HG02798 (cell line): ENCODE results near the gene CCDC83.
"Not testable (repeated sequence)": the region's sequence is repeated elsewhere in the genome, so short reads cannot be mapped to it uniquely, and the experiment has no call there.

Source experiments
- ATAC-seq: cut with Tn5 transposase; IDR thresholded peaks from one replicate; pipeline ENCODE4 v1.9.1; 2021; ENCODE audit warnings: mild to moderate bottlenecking; ENCODE audit not compliant: unreplicated experiment, poor library complexity

Gene CCDC83

DNA sequence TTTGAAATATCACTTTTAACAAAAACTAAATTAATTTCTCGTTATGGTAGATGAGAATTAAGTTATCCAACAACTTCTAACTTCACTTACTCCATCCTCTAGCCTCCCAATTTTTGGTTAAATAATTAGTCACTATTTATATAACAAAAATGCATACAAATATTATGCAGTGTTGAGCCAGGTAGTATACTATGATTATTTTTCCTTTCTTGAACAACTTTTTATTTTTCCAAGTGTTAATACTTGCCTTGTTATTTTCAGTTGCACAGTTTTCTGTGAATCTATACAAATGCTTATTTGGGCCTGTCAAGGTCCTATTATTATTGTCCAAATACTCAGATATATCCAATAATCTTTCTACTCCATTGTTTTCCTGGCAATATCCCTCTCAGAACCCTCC, 19.9 kb upstream of the CCDC83 start:
- ATAC-seq: no peak

DNA sequence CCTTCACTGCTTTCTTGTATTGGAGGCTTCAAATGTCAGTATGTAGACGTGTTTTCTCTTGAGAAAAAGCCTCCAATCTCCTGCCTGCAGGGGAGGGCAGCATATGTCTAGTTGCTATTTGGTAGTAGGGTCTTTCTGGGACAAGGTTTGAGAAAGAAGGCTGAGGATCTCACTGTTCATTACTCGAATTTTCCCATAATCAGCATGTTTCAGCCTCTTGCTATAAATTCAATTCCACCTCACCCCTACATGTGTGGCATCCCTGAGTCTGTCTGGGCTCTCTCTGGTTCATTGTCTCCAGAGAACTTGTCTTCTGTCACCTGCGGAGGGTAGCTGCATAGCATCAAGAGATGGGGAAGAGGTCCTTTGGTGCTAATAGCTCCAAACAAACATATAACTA, 19.5 kb upstream of the CCDC83 start:
- no peak for ATAC-seq

- ATAC-seq: not testable (repeated sequence)
Measured at GRCh38 chr11:85840932-85841331, 14.3 kb upstream of the CCDC83 start.

DNA sequence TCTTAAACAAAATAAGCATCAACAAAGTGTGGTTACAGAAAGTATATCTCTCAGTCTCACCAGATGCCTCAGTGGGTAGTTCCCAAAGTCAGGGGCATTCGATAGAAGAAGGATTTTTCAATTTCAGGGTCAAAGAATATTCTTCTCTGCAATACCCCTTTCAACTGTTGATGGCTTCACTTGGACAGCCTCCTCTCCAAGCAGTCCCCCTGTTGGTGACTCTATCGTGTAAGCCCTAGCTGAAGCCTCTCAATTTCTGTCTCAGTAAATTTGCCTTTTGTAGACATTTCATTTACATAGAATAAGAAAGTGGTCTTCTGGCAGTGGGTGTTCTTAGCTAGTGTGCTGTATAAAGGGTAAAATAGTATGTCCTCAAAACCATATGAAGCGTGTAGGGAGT, 11.3 kb upstream of the CCDC83 start:
- ATAC-seq: peak; percentile 9

- peak; percentile 53 for ATAC-seq
Measured at GRCh38 chr11:85844439-85845123, 10.6 kb upstream of the CCDC83 start.

DNA sequence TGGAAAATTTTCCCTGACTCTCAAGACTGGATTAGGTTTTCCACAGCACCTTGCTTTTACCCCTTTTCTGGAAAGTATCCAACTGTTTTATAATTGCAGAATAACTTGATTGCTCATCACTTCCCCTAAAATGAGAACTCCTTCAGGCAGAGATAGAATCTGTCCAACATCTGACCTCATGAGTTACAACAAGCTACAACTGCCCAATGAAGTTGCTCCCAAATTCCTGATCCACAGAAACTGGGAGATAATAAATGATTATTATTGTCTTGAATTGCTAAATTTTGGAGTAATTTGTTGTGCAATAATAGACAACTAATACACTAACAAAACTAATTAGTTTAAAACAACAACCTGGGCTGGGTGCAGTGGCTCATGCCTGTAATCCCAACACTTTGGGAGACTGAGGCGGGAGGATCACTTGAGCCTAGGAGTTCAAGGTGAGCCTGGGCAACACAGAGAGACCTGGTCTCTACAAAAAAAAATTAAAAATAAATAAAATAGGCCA, 10.0 kb upstream of the CCDC83 start:
- ATAC-seq: no peak

- ATAC-seq: no peak
Measured at GRCh38 chr11:85847436-85847835, 7.7 kb upstream of the CCDC83 start.

DNA sequence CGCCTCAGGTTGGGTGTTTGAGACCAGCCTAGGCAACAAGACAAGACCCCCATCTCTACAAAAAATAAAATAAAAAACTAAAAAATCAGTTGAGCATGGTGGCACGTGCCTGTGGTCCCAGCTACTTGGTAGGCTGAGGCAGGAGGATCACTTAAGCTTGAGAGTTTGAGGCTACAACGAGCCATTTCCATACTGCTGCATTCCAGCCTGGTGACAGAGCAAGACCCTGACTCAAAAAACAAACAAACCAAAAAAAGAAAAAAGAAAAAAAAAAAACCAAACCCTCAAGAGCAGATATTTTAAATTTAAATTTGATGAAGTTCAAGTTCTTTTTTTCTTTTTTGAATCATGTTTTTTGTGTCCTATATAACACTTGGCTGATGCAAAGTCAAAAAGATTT, 7.2 kb upstream of the CCDC83 start:
- no peak for ATAC-seq

GRCh38 chr11:85848556-85848955, 6.6 kb upstream of the CCDC83 start:
- ATAC-seq: no peak

DNA sequence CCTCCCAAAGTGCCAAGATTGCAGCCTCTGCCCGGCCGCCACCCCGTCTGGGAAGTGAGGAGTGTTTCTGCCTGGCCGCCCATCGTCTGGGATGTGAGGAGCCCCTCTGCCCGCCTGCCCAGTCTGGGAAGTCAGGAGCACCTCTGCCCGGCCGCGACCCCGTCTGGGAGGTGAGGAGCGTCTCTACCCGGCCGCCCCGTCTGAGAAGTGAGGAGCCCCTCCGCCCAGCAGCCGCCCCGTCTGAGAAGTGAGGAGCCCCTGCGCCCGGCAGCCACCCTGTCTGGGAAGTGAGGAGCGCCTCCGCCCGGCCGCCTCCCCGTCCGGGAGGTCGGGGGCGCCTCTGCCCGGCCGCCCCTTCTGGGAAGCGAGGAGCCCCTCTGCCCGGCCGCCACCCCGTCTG, 2.4 kb upstream of the CCDC83 start:
- not testable (repeated sequence) for ATAC-seq

GRCh38 chr11:85853541-85853940, 1.6 kb upstream of the CCDC83 start:
- ATAC-seq: not testable (repeated sequence)

GRCh38 chr11:85854212-85854556, 999 bp upstream of the CCDC83 start:
- no peak for ATAC-seq

DNA sequence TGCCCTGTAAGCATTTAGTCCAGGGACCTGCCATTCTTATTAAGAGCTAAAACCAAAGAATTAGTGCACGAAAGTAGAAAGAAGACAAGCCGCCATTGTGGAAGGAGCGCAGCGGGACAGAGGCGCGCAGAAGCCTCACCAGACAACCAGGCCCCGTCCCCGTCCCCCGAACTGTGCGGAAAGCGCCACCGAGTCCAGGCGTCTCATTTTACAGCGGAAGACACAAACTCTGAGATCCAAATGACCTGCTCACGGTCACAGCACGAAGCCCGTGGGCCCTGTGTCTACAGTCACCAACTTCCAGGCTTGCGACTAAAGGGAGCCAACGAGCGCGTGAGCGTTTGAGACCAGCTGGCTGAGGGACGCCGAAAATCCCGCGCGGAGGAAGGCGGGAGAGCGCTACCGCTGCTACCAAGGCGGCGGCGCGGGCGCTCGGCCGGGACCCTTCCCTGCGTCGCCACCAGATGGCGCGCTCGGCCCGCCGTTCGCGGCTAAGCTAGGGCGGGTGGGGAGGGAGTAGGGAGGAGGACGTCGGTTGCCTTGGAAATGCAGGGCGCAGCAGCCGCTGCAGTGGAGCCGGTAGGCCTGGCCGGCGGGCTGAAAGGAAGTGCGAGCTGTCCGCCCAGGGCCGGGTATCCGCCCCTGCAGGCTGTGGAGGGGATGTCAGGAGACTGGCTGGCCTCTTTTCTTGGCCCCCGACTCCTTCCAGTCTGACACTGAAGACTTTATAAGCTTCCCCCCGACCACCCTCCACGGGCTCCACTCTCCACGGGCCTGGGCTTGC, 434 bp upstream of the CCDC83 start:
- ATAC-seq: peak; percentile 99

DNA sequence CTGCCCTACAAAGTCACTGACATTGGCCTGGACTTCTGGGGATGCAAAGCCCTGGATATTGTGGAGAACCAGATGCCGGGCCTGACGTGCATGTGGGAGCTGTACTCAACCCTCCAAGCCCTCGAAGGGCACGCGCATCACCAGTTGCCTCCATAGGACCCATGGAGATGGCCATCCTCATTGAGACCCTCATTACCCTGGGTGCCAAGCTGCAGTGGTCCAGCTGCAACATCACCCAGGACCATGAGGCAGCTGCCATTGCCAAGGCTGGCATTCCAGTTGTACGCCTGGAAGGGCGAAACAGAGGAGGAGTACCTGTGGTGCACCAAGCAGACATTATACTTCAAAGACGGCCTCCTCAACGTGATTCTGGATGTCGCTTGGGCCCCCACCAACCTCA, 1.9 kb downstream of the CCDC83 start:
- no peak for ATAC-seq

GRCh38 chr11:85859541-85859940, 4.4 kb downstream of the CCDC83 start:
- not testable (repeated sequence) for ATAC-seq

GRCh38 chr11:85863855-85864254, 8.7 kb downstream of the CCDC83 start:
- ATAC-seq: no peak

- no peak for ATAC-seq
Measured at GRCh38 chr11:85866137-85866827, 11.1 kb downstream of the CCDC83 start.

DNA sequence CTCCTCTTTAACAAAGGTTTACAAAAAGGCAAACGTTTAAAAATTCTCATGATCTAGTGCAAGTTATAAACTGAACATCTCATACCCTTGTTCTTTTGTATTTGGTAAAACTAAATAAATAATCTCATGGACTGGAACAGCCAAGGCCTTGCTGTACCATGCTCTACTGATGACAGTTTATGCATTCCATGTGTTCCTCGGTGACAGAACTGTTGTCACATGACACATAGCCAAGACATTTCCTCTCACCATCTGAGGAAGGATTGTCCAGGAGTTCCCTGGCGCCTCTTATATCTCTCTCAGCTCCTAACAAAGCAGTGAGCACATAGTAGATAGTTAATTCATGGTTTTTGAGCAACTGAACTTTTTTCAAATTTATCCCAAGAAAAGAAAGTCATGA, 12.6 kb downstream of the CCDC83 start:
- no peak for ATAC-seq

DNA sequence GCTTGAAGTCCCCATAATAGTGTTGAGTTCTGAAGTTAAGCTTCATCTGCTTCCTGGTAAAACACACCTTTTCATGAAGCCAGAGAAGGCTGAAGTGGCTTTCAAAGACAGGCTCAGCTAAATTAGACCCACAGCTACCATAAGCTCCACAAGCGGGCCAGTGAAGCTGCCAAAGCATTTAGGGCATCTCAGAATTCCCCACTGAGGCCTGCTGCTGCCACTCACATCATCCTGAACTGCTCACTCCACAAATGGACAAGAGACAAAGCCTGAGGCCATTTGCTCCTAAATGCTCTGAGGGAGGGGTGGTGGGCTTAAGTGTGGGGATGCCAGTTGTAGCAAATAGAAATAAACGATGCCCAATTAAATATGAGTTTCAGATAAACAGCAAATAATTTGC, 14.6 kb downstream of the CCDC83 start:
- ATAC-seq: no peak

DNA sequence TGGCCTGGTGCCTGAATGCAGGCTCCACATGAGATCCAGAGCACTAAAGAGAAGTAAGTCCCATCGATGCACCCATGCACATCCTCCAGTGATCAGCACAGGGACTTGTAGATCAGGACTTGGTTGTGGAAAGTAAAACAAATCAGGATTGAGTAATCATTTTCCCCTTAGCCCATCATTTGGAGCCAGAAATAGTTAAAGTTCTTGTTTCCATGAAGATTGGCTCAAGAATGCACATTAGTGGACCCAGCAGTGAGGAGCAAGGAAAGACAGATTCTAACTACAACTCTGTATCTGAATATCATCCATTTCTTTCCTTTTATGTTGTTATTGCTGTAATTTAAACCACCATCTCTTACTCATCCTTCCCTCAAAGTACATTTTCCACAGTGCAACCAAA, 19.1 kb downstream of the CCDC83 start:
- no peak for ATAC-seq

GRCh38 chr11:85875505-85875904, 20.3 kb downstream of the CCDC83 start:
- ATAC-seq: no peak
